Mucosa of stomach (tissue), 1 donor: ENCODE data around the gene SPTBN4.

ENCODE experiments used
- H3K27me3 ChIP-seq: one replicate; pipeline ENCODE4 v1.7.0; 2013; ENCODE audit warnings: mild to moderate bottlenecking, low read length; ENCODE audit not compliant: control insufficient read depth, insufficient read depth
- H3K36me3 ChIP-seq: one replicate; pipeline ENCODE4 v1.7.0; 2013; ENCODE audit warnings: low read length; ENCODE audit not compliant: control insufficient read depth, insufficient read depth
- H3K4me1 ChIP-seq: one replicate; pipeline ENCODE4 v1.7.0; 2013; ENCODE audit warnings: mild to moderate bottlenecking, low read length; ENCODE audit not compliant: control insufficient read depth, insufficient read depth
- H3K4me3 ChIP-seq: one replicate; pipeline ENCODE4 v1.7.0; 2013; ENCODE audit warnings: low read length
- H3K9ac ChIP-seq: one replicate; pipeline ENCODE4 v1.7.0; 2013; ENCODE audit warnings: mild to moderate bottlenecking, low read length, moderate library complexity
- H3K9me3 ChIP-seq: one replicate; pipeline ENCODE4 v1.7.0; 2013; ENCODE audit warnings: mild to moderate bottlenecking, low read length, moderate library complexity; ENCODE audit not compliant: control insufficient read depth
- donor health status: Pancreatic carcinoma.

SPTBN4 gene

GRCh38 chr19:40567750-40568494 is 101.1 kb downstream of the SPTBN4 start:
- Histone ChIP-seq H3K27me3 (peaks cover 38% of the 10 kb centered on the region), H3K9ac (no peak overlapping the region), H3K4me3 (no peak overlapping the region), H3K9me3 (no peaks in the 10 kb centered on the region), H3K4me1 (peaks cover 10% of the 10 kb centered on the region), H3K36me3 (no peaks in the 10 kb centered on the region)

DNA sequence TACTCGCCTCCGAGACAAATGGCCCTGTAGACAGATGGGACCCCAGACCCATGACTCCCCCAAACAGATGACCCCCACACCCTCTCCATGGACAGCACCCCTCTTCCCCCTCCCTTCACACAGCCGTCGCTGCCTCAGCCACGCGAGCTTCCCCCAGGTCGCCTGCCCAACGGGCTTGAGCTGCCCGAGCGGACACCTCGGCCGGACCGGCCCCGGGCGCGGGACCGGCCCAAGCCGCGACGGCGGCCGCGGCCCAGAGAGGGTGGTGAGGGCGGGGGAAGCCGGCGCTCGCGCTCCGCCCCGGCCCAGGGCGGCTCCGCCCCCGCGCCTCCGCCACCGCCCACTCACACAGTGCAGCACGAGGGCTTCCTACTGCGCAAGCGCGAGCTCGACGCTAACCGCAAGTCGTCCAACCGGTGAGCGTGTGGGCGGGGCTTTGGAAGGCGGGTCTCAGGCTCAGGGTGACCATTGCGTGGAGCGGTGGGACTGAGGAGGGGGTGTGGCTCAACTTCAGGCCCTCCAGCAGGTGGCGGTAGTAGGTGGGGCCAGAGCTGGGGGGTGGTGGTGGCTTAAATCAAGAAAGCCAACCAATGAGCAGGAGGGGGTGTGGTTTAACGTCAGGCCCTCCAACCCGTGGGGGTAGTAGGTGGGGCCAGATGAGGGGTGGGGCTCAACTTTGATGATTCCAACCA is 103.7 kb downstream of the SPTBN4 start:
- peaks cover 34% of the 10 kb centered on the region for H3K27me3 ChIP-seq
- peak overlapping the region; percentile 53 for H3K9ac ChIP-seq
- H3K4me1 ChIP-seq = peaks cover 10% of the 10 kb centered on the region

DNA sequence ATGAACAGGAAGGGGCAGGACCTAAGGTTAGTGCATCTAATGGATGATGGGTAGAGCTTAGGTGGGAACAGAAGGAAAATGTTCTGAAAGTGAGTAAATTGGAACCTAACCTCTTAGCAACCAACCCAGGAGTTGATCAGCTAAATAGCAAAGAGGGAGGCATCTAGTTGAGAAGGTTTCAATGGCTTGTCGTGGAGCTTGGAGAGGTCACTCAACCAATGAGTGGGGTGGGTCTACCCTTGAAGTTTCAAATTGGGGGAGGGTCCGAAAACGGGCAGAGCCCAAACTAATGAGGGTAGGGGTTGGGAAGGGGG is 104.2 kb downstream of the SPTBN4 start:
- H3K4me1 ChIP-seq = peaks cover 12% of the 10 kb centered on the region
- H3K4me3 ChIP-seq = no peak overlapping the region
- peaks cover 30% of the 10 kb centered on the region for H3K27me3 ChIP-seq
- H3K9ac ChIP-seq = no peak overlapping the region
- H3K36me3 ChIP-seq = no peaks in the 10 kb centered on the region
- no peaks in the 10 kb centered on the region for H3K9me3 ChIP-seq

More for the DNA sequence above, 103.7 kb downstream of the SPTBN4 start:
- H3K36me3 ChIP-seq = no peaks in the 10 kb centered on the region
- H3K9me3 ChIP-seq = no peaks in the 10 kb centered on the region
- no peak overlapping the region for H3K4me3 ChIP-seq

DNA sequence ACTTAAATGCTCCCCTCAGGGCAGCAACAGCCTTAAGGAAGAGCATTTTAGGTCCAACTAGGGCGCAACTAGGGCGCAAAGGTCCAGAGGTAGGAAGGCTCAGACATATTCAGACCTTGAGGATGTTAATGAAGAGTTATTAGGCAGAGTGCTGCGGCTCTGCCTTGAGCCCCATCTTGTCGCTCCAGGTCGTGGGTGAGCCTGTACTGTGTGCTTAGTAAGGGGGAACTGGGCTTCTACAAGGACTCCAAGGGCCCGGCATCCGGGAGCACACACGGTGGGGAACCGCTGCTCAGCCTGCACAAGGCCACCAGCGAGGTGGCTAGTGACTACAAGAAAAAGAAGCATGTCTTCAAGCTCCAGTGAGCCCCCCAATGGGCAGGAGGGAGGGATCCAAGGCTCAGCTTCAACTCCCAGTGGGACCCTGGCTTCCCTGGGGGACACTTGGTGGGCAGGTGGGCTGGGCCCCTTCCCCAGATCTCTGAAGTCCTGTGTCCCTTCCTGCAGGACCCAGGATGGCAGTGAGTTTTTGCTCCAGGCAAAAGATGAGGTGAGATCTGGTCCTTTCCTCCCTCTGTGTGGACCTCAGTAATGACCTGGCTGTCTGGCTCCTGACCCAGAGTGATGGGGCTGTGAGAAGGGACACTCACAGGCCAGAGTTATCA is 105.2 kb downstream of the SPTBN4 start:
- no peak overlapping the region for H3K9ac ChIP-seq
- peaks cover 21% of the 10 kb centered on the region for H3K27me3 ChIP-seq
- H3K36me3 ChIP-seq = no peaks in the 10 kb centered on the region
- H3K4me1 ChIP-seq = peaks cover 14% of the 10 kb centered on the region
- no peak overlapping the region for H3K4me3 ChIP-seq
- no peaks in the 10 kb centered on the region for H3K9me3 ChIP-seq

DNA sequence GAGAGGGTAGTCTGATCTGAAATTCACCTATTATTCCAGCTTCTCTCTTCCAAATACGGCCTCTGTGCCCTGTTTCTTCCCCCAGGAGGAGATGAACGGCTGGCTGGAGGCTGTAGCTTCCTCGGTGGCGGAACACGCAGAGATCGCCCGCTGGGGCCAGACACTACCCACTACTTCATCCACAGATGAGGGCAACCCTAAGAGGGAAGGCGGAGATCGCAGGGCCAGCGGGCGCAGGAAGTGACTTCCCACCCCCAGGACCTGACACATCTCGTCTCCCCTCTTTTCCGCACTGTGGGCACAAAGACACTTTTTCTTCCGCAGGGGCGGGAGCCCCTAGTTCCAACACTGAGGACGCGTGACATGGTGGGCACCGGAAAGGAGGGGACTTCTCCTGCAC is 108.5 kb downstream of the SPTBN4 start:
- Histone ChIP-seq H3K36me3 (no peaks in the 10 kb centered on the region), H3K9me3 (no peaks in the 10 kb centered on the region), H3K4me3 (no peak overlapping the region), H3K27me3 (no peaks in the 10 kb centered on the region), H3K4me1 (peaks cover 16% of the 10 kb centered on the region), H3K9ac (no peak overlapping the region)

GRCh38 chr19:40576151-40576584 is 109.4 kb downstream of the SPTBN4 start:
- Histone ChIP-seq H3K36me3 (no peaks in the 10 kb centered on the region), H3K27me3 (no peaks in the 10 kb centered on the region), H3K9ac (peak overlapping the region; percentile 50), H3K9me3 (no peaks in the 10 kb centered on the region), H3K4me1 (peaks cover 16% of the 10 kb centered on the region), H3K4me3 (no peak overlapping the region)

GRCh38 chr19:40576585-40577451 is 110.0 kb downstream of the SPTBN4 start, which contains the start of gene SHKBP1:
TSS of gene SHKBP1 (plus strand) at chr19:40576873. CDS start at chr19:40576900, 27 bp downstream.
- H3K27me3 ChIP-seq = no peaks in the 10 kb centered on the region
- H3K4me3 ChIP-seq = peak within 1 kb of the TSS; percentile 77
- no peaks in the 10 kb centered on the region for H3K9me3 ChIP-seq
- H3K9ac ChIP-seq = peak within 1 kb of the TSS; percentile 74
- H3K36me3 ChIP-seq = no peaks in the 10 kb centered on the region
- peaks cover 16% of the 10 kb centered on the region for H3K4me1 ChIP-seq

- Histone ChIP-seq H3K4me1 (peaks cover 16% of the 10 kb centered on the region), H3K27me3 (no peaks in the 10 kb centered on the region)
Measured at GRCh38 chr19:40578442-40578908, 111.7 kb downstream of the SPTBN4 start.

DNA sequence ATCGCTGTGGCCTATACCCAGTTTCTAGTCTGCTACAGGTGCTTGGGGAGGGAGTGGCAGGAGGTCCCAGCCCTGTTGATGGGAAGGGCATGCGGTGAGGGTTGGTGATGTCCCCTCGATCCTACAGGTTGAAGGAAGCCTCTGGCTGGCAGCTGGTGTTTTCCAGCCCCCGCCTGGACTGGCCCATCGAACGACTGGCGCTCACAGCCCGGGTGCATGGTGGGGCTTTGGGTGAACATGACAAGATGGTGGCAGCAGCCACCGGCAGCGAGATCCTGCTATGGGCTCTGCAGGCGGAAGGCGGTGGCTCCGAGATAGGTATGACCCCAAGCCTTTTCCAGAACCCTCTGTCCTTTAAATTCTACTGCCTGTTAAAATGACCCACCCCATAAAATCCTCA is 113.8 kb downstream of the SPTBN4 start:
- Histone ChIP-seq H3K36me3 (no peaks in the 10 kb centered on the region), H3K27me3 (no peaks in the 10 kb centered on the region), H3K4me1 (peaks cover 16% of the 10 kb centered on the region), H3K9me3 (no peaks in the 10 kb centered on the region), H3K9ac (no peak overlapping the region), H3K4me3 (no peak overlapping the region)

More at GRCh38 chr19:40578442-40578908, 111.7 kb downstream of the SPTBN4 start:
- Histone ChIP-seq H3K9me3 (no peaks in the 10 kb centered on the region), H3K36me3 (no peaks in the 10 kb centered on the region), H3K9ac (no peak overlapping the region), H3K4me3 (no peak overlapping the region)

DNA sequence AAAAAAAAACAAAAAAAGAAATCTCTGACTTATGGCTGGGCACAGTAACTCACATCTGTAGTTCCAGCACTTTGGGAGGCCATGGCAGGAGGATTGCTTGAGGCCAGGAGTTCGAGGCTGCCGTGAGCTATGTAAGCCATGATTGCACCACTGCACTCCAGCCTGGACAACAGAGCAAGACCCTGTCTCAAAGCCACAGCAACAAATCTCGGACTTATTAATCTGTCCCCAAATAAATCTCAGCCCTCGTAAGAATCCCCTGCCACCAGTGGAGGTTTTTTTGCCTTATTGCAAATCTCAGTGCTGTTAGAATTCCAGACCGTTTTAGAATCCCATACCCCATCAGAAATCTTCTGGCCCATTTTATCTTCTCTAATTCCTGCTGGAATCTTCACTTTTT is 114.7 kb downstream of the SPTBN4 start:
- H3K4me3 ChIP-seq = no peak overlapping the region
- H3K27me3 ChIP-seq = no peaks in the 10 kb centered on the region
- no peak overlapping the region for H3K9ac ChIP-seq
- H3K9me3 ChIP-seq = no peaks in the 10 kb centered on the region
- H3K36me3 ChIP-seq = peaks cover under 1% of the 10 kb centered on the region
- peaks cover 12% of the 10 kb centered on the region for H3K4me1 ChIP-seq

- Histone ChIP-seq H3K4me1 (peaks cover 8% of the 10 kb centered on the region), H3K36me3 (peaks cover 7% of the 10 kb centered on the region), H3K9ac (no peak overlapping the region), H3K27me3 (no peaks in the 10 kb centered on the region), H3K4me3 (no peak overlapping the region), H3K9me3 (no peaks in the 10 kb centered on the region)
Measured at GRCh38 chr19:40582467-40582866, 115.7 kb downstream of the SPTBN4 start.
